MCF 10A (cell line): ENCODE results near the gene PPHLN1. TPM values are rescaled to one million over a fixed set of nuclear protein-coding genes. Genes with fewer than 3 reads are reported as not detected.

Source experiments
- BruUV-seq: library from RNA; stranded (reverse); fragments of 400-500 nt; replicated peaks from 2 replicates; lab custom pipeline; 2021; lab: Mats Ljungman, UMichigan
- CTCF ChIA-PET: fragments of 300-600 bp; sonication (Branson Sonifier 250); formaldehyde crosslinking; extraction: SDS; loops from one replicate; lab custom pipeline; 2021; ENCODE audit warnings: antibody characterized with exemption, inconsistent platforms; lab: Yijun Ruan, JAX
- POLR2A ChIA-PET: fragments of 300-600, 350-650 bp; sonication (Branson Sonifier 250); formaldehyde crosslinking; extraction: SDS; loops from one replicate; lab custom pipeline; 2020; ENCODE audit warnings: antibody characterized with exemption, inconsistent platforms; lab: Yijun Ruan, JAX
- DNase-seq: peaks from one replicate; pipeline ENCODE4 v3.0.0-alpha.2; 2018; ENCODE audit not compliant: unreplicated experiment
- H3K27ac Mint-ChIP-seq: one replicate; pipeline ENCODE4 v1.8.0; 2022; ENCODE audit warnings: mild to moderate bottlenecking, low read depth, mixed read lengths; ENCODE audit not compliant: unreplicated experiment
- H3K27me3 Mint-ChIP-seq: one replicate; pipeline ENCODE4 v1.8.0; 2022; ENCODE audit warnings: mixed read lengths; ENCODE audit not compliant: insufficient read depth, unreplicated experiment
- H3K36me3 Mint-ChIP-seq: one replicate; pipeline ENCODE4 v1.8.0; 2022; ENCODE audit warnings: mild to moderate bottlenecking, moderate library complexity, mixed read lengths; ENCODE audit not compliant: insufficient read depth, unreplicated experiment
- H3K4me1 Mint-ChIP-seq: one replicate; pipeline ENCODE4 v1.8.0; 2022; ENCODE audit warnings: mixed read lengths; ENCODE audit not compliant: insufficient read depth, unreplicated experiment
- H3K4me3 Mint-ChIP-seq: one replicate; pipeline ENCODE4 v1.8.0; 2022; ENCODE audit warnings: mild to moderate bottlenecking, moderate library complexity, mixed read lengths; ENCODE audit not compliant: unreplicated experiment
- H3K9me3 Mint-ChIP-seq: one replicate; pipeline ENCODE4 v1.8.0; 2022; ENCODE audit warnings: mixed read lengths; ENCODE audit not compliant: unreplicated experiment
- CTCF ChIP-seq: fragments of 200-600 bp; IDR thresholded peaks from one replicate; pipeline ENCODE4 v1.8.0; 2022; ENCODE audit warnings: antibody characterized with exemption, mild to moderate bottlenecking; ENCODE audit not compliant: unreplicated experiment
- intact Hi-C: fragments of 100-400 bp; cut with micrococcal nuclease; formaldehyde crosslinking; loops from 2 replicates; pipeline ENCODE4 v1.14.1; 2022
- total RNA-seq: library from RNA; stranded (reverse); gene quantifications from 2 replicates; pipeline ENCODE4 v1.2.3, GENCODE V29; 2022

Gene PPHLN1
- total RNA-seq, 1 experiment from 2014 or later: 54.5 TPM

- peak overlapping the region; percentile 91 for H3K4me3 Mint-ChIP-seq
- no peaks in the 10 kb centered on the region for H3K27me3 Mint-ChIP-seq
- ChIA-PET CTCF (interaction anchor here (0.6 to 5.1 kb wide), 34 partner anchors 9 to 1471 kb away, joined by 3 to 48 read pairs (median 4); no protein-coding TSS in a partner anchor), POLR2A (interaction anchor here (0.8 to 3.8 kb wide), 6 partner anchors 278 to 852 kb away, joined by 3 to 23 read pairs (median 3); no protein-coding TSS in a partner anchor)
- no peak for DNase-seq
- H3K36me3 Mint-ChIP-seq: peaks cover 6% of the 10 kb centered on the region
- no peaks in the 10 kb centered on the region for H3K9me3 Mint-ChIP-seq
- BruUV-seq: no TSS peak
- TF ChIP-seq CTCF: no peak
- no peak overlapping the region for H3K27ac Mint-ChIP-seq
- intact Hi-C loops: loop anchor here (5.0 kb wide), 3 partner anchors 104 to 356 kb away; partner anchors contain the start of genes PRICKLE1 and YAF2
- peaks cover 8% of the 10 kb centered on the region for H3K4me1 Mint-ChIP-seq
Measured at GRCh38 chr12:42483521-42483790, 157.5 kb downstream of the PPHLN1 start.

- no peak for DNase-seq
- H3K9me3 Mint-ChIP-seq: no peaks in the 10 kb centered on the region
- ChIA-PET CTCF (interaction anchor here (0.6 to 5.1 kb wide), 10 partner anchors 9 to 825 kb away, joined by 3 to 48 read pairs (median 4); no protein-coding TSS in a partner anchor), POLR2A (interaction anchor here (0.6 to 1.7 kb wide), 4 partner anchors 11 to 800 kb away, joined by 3 to 7 read pairs (median 3); no protein-coding TSS in a partner anchor)
- H3K27me3 Mint-ChIP-seq: no peaks in the 10 kb centered on the region
- peaks cover 8% of the 10 kb centered on the region for H3K4me1 Mint-ChIP-seq
- no TSS peak for BruUV-seq
- no peak overlapping the region for H3K4me3 Mint-ChIP-seq
- H3K36me3 Mint-ChIP-seq: peaks cover 7% of the 10 kb centered on the region
- no peak for TF ChIP-seq CTCF
- intact Hi-C loops: loop anchor here (5.0 kb wide), 3 partner anchors 102 to 358 kb away; partner anchors contain the start of genes PRICKLE1 and YAF2
- no peak overlapping the region for H3K27ac Mint-ChIP-seq
Measured at GRCh38 chr12:42484996-42485395, 159.0 kb downstream of the PPHLN1 start.

DNA sequence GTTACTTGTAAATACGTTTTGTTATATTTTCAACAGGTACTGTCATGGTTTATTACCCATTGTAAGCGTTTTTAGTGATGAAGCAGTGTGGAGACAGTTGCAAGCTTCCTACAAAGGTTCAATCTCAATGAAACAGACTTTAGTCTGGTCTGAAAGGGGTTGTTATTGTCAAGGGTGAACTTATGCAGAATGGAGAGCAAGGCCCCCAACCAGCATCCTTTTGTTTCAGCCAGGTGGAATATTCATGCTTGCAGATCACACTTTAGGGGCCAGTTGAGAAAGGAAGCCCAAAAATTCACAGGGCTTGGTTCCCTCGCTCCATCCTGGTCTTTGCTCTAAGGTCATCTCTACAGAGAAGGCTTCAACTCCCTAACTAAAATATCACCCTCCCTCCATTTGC is 159.9 kb downstream of the PPHLN1 start:
- H3K36me3 Mint-ChIP-seq: peaks cover 13% of the 10 kb centered on the region
- H3K4me1 Mint-ChIP-seq: peaks cover 3% of the 10 kb centered on the region
- H3K27me3 Mint-ChIP-seq: no peaks in the 10 kb centered on the region
- H3K27ac Mint-ChIP-seq: no peak overlapping the region
- POLR2A ChIA-PET: interaction anchor here (0.7 kb wide), 1 partner anchor 53 kb away, joined by 3 read pairs; no protein-coding TSS in a partner anchor
- no peak overlapping the region for H3K4me3 Mint-ChIP-seq
- CTCF ChIA-PET: interaction anchor here (0.7 to 5.1 kb wide), 4 partner anchors 12 to 84 kb away, joined by 3 to 48 read pairs (median 4); no protein-coding TSS in a partner anchor
- DNase-seq: no peak
- no TSS peak for BruUV-seq
- TF ChIP-seq CTCF: no peak
- intact Hi-C loops: no loop called here
- no peaks in the 10 kb centered on the region for H3K9me3 Mint-ChIP-seq

DNA sequence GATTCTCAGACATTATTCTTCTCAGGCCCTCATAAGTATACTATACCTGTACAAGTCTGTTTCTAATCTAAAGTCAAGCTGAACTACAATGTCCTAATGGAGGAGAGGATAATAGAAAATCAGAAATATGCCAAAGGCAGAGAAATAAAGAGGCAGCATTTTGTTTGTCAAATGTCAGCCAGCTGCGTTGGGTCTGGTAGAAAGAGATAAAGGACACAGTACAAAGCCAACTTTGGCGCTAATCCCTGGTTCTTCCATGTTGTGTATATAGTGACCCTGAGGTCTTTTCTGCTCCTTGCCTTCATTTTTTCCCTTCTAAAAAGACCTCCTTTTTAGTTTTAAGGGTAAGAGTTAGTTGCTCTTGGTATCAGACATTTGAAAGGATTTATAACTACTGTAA is 160.4 kb downstream of the PPHLN1 start:
- no peak for TF ChIP-seq CTCF
- no TSS peak for BruUV-seq
- Mint-ChIP-seq H3K9me3 (no peaks in the 10 kb centered on the region), H3K27me3 (no peaks in the 10 kb centered on the region), H3K27ac (no peak overlapping the region), H3K4me1 (no peaks in the 10 kb centered on the region), H3K4me3 (no peak overlapping the region), H3K36me3 (peaks cover 13% of the 10 kb centered on the region)
- DNase-seq: no peak
- intact Hi-C loops: no loop called here
- CTCF ChIA-PET: no interaction called here
- POLR2A ChIA-PET: no interaction called here
